OCI-LY7 (cell line): ENCODE measurements around the gene CRYBB2.
"Not testable (repeated sequence)": the region's sequence is repeated elsewhere in the genome, so short reads cannot be mapped to it uniquely, and the experiment has no call there.

ENCODE experiments used
- EZH2phosphoT487 ChIP-seq: fragments of 200-600 bp; sonication (generic); IDR thresholded peaks from 2 replicates; pipeline ENCODE4 v1.6.1; 2018; ENCODE audit warnings: low read depth, borderline replicate concordance, mild to moderate bottlenecking, mixed run types, antibody characterized with exemption, low read length, moderate library complexity, mixed read lengths
- TF ChIP-seq, protein P1 (sequence below): fragments of 200-600 bp; sonication (generic); conservative IDR thresholded peaks from 2 replicates; pipeline ENCODE4 v1.5.1; 2014; ENCODE audit warnings: mild to moderate bottlenecking, antibody characterized with exemption, low read length, moderate library complexity, mixed read lengths

DNA sequence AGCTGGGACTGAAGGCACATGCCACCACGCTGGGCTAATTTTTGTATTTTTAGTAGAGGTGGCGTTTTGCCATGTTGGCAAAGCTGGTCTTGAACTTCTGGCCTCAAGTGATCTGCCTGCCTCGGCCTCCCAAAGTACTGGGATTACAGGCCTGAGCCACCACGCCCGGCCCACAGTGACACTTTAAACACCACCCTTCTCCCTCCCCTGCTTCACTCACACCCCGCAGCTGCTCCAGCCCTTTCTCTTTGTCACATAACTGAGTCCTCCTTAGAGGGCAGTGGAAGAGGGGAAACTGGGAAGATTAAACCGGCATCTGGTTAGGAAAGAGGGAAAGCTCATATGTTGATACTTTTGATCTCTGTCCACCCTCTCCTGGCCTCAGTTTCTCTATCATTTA, 14.9 kb upstream of the CRYBB2 start:
- TF ChIP-seq, protein P1, sequence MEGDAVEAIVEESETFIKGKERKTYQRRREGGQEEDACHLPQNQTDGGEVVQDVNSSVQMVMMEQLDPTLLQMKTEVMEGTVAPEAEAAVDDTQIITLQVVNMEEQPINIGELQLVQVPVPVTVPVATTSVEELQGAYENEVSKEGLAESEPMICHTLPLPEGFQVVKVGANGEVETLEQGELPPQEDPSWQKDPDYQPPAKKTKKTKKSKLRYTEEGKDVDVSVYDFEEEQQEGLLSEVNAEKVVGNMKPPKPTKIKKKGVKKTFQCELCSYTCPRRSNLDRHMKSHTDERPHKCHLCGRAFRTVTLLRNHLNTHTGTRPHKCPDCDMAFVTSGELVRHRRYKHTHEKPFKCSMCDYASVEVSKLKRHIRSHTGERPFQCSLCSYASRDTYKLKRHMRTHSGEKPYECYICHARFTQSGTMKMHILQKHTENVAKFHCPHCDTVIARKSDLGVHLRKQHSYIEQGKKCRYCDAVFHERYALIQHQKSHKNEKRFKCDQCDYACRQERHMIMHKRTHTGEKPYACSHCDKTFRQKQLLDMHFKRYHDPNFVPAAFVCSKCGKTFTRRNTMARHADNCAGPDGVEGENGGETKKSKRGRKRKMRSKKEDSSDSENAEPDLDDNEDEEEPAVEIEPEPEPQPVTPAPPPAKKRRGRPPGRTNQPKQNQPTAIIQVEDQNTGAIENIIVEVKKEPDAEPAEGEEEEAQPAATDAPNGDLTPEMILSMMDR, result not testable (repeated sequence)
- not testable (repeated sequence) for TF ChIP-seq EZH2phosphoT487
